Right atrium auricular region (tissue), 2 donors: ENCODE measurements around the gene NEAT1. TPM values are rescaled to one million over a fixed set of nuclear protein-coding genes. Genes with fewer than 3 reads are reported as not detected.

Source experiments
- DNase-seq: peaks from one replicate; pipeline ENCODE4 v3.0.0-alpha.2; 2019; ENCODE audit warnings: low spot score
- H3K27ac ChIP-seq, 2 donors: fragments of 200-600 bp; sonication (generic); 1 replicate in 1 of 2; 2 replicates in 1 of 2; pipeline ENCODE4 v1.5.1; 2016 to 2019
- H3K27me3 ChIP-seq, 2 donors: fragments of 200-600 bp; sonication (generic); one replicate each; pipeline versions ENCODE4 v1.5.1 to v1.6.0; 2017 to 2019
- H3K36me3 ChIP-seq: fragments of 200-600 bp; sonication (generic); one replicate; pipeline ENCODE4 v1.5.1; 2016
- H3K4me1 ChIP-seq, 2 donors: fragments of 200-600 bp; sonication (generic); one replicate each; pipeline versions ENCODE4 v1.5.1 to v1.6.0; 2017 to 2019
- H3K4me3 ChIP-seq, 2 donors: fragments of 200-600 bp; sonication (generic); 1 replicate in 1 of 2; 2 replicates in 1 of 2; pipeline ENCODE4 v1.5.1; 2017 to 2019; ENCODE audit warnings: mild to moderate bottlenecking in 1 of 2, moderate library complexity in 1 of 2
- H3K9me3 ChIP-seq, 2 donors: fragments of 200-600 bp; sonication (generic); one replicate each; pipeline ENCODE4 v1.5.1; 2019
- CTCF ChIP-seq, 2 donors: fragments of 200-600 bp; sonication (generic); IDR thresholded peaks; one replicate each; pipeline ENCODE4 v1.5.1; 2019; ENCODE audit warnings: antibody characterized with exemption in 2 of 2
- total RNA-seq, 2 donors: library from RNA; depleted of rRNA; stranded (reverse); fragments of >200 nt; gene quantifications; one replicate each; pipeline ENCODE4 v1.1.0, GENCODE V29; 2016

NEAT1 gene
- total RNA-seq, 2 donors from 2014 or later: 43.7 to 52.5 TPM

GRCh38 chr11:65439331-65440181 is 17.0 kb downstream of the NEAT1 start:
- H3K4me1 ChIP-seq: peaks cover 0 to 89% of the 10 kb centered on the region in 2 donors
- no peaks in the 10 kb centered on the region for H3K27me3 ChIP-seq
- no peak for TF ChIP-seq CTCF (IDR thresholded peaks at IDR 0.05)
- H3K4me3 ChIP-seq: peak overlapping the region in 1 of 2 donors; percentile 2
- H3K27ac ChIP-seq: peak overlapping the region; percentile 65 to 71
- DNase-seq: peak; percentile 57
- peaks cover 92% of the 10 kb centered on the region for H3K36me3 ChIP-seq
- no peaks in the 10 kb centered on the region for H3K9me3 ChIP-seq

- Histone ChIP-seq H3K4me1 (peaks cover 0 to 76% of the 10 kb centered on the region in 2 donors), H3K27ac (peak overlapping the region; percentile 65 to 71), H3K27me3 (no peaks in the 10 kb centered on the region), H3K36me3 (peaks cover 89% of the 10 kb centered on the region), H3K4me3 (no peak overlapping the region), H3K9me3 (no peaks in the 10 kb centered on the region)
- peak; percentile 58 for DNase-seq
- TF ChIP-seq CTCF (IDR thresholded peaks at IDR 0.05): no peak
Measured at GRCh38 chr11:65440831-65441499, 18.4 kb downstream of the NEAT1 start.

GRCh38 chr11:65442842-65443331 is 20.3 kb downstream of the NEAT1 start:
- Histone ChIP-seq H3K27me3 (no peaks in the 10 kb centered on the region), H3K36me3 (peaks cover 71% of the 10 kb centered on the region), H3K27ac (peak overlapping the region; percentile 65 to 71), H3K4me1 (peaks cover 0 to 65% of the 10 kb centered on the region in 2 donors), H3K4me3 (no peak overlapping the region), H3K9me3 (no peaks in the 10 kb centered on the region)
- no peak for TF ChIP-seq CTCF (IDR thresholded peaks at IDR 0.05)
- DNase-seq: peak; percentile 65

GRCh38 chr11:65444314-65445051 is 21.9 kb downstream of the NEAT1 start:
- Histone ChIP-seq H3K4me1 (peaks cover 0 to 54% of the 10 kb centered on the region in 2 donors), H3K4me3 (no peak overlapping the region), H3K27me3 (no peaks in the 10 kb centered on the region), H3K36me3 (peaks cover 56% of the 10 kb centered on the region), H3K27ac (peak overlapping the region; percentile 65 to 71), H3K9me3 (no peaks in the 10 kb centered on the region)
- TF ChIP-seq CTCF (IDR thresholded peaks at IDR 0.05): no peak
- peak; percentile 74 for DNase-seq

GRCh38 chr11:65445101-65445603 is 22.6 kb downstream of the NEAT1 start:
- H3K4me1 ChIP-seq: peaks cover 0 to 48% of the 10 kb centered on the region in 2 donors

More at GRCh38 chr11:65445101-65445603, 22.6 kb downstream of the NEAT1 start:
- TF ChIP-seq CTCF (IDR thresholded peaks at IDR 0.05): no peak
- DNase-seq: peak; percentile 65
- peak overlapping the region; percentile 65 to 71 for H3K27ac ChIP-seq
- H3K27me3 ChIP-seq: no peaks in the 10 kb centered on the region
- no peak overlapping the region for H3K4me3 ChIP-seq
- peaks cover 55% of the 10 kb centered on the region for H3K36me3 ChIP-seq
- H3K9me3 ChIP-seq: no peaks in the 10 kb centered on the region
